NCI-H748 treated with DMSO at 0.1 percent for 48 hours (cell line): Measurements from ENCODE around the gene TP53AIP1.
"Not testable (repeated sequence)": the region's sequence is repeated elsewhere in the genome, so short reads cannot be mapped to it uniquely, and the experiment has no call there.

Experiments used
- DNase-seq: peaks from one replicate; lab custom pipeline; 2025; lab: John Stamatoyannopoulos, UW

TP53AIP1 gene

GRCh38 chr11:128925250-128925600, 17.4 kb downstream of the TP53AIP1 start:
- no peak for DNase-seq

GRCh38 chr11:128924510-128925249, 18.0 kb downstream of the TP53AIP1 start:
- DNase-seq: no peak

GRCh38 chr11:128924104-128924503, 18.6 kb downstream of the TP53AIP1 start:
- DNase-seq: no peak

GRCh38 chr11:128921793-128922192, 20.9 kb downstream of the TP53AIP1 start:
- DNase-seq: no peak

- no peak for DNase-seq
Observed at GRCh38 chr11:128920666-128921065, 22.0 kb downstream of the TP53AIP1 start.

- DNase-seq: not testable (repeated sequence)
Observed at GRCh38 chr11:128919635-128920034, 23.0 kb downstream of the TP53AIP1 start.

GRCh38 chr11:128919216-128919615, 23.5 kb downstream of the TP53AIP1 start:
- DNase-seq: no peak

- no peak for DNase-seq
Observed at GRCh38 chr11:128917144-128917724, 25.4 kb downstream of the TP53AIP1 start.

GRCh38 chr11:128916681-128917080, 26.0 kb downstream of the TP53AIP1 start:
- no peak for DNase-seq

- DNase-seq: no peak
Observed at GRCh38 chr11:128916037-128916572, 26.6 kb downstream of the TP53AIP1 start.

GRCh38 chr11:128915149-128915521, 27.5 kb downstream of the TP53AIP1 start:
- no peak for DNase-seq

GRCh38 chr11:128914216-128915148, 28.2 kb downstream of the TP53AIP1 start:
- DNase-seq: no peak

GRCh38 chr11:128913806-128914205, 28.9 kb downstream of the TP53AIP1 start:
- no peak for DNase-seq

GRCh38 chr11:128911701-128912100, 31.0 kb downstream of the TP53AIP1 start:
- DNase-seq: no peak

- no peak for DNase-seq
Observed at GRCh38 chr11:128911239-128911638, 31.4 kb downstream of the TP53AIP1 start.

- no peak for DNase-seq
Observed at GRCh38 chr11:128910576-128910975, 32.1 kb downstream of the TP53AIP1 start.

GRCh38 chr11:128909438-128910125, 33.1 kb downstream of the TP53AIP1 start:
- DNase-seq: no peak

- no peak for DNase-seq
Observed at GRCh38 chr11:128908391-128909246, 34.1 kb downstream of the TP53AIP1 start.

GRCh38 chr11:128907585-128907984, 35.1 kb downstream of the TP53AIP1 start:
- DNase-seq: no peak

GRCh38 chr11:128906185-128907050, 36.3 kb downstream of the TP53AIP1 start:
- DNase-seq: no peak
